ENCODE results near the gene LRRTM4. TPM values are rescaled to one million over a fixed set of nuclear protein-coding genes. Genes with fewer than 3 reads are reported as not detected.
"Not testable (repeated sequence)": the region's sequence is repeated elsewhere in the genome, so short reads cannot be mapped to it uniquely, and the experiment has no call there.

The LRRTM4 gene
- total RNA-seq, 2 donors from 2014 or later = not detected

GRCh38 chr2:77169426-77169825, 352.8 kb downstream of the LRRTM4 start:
- ATAC-seq = no peak
- Mint-ChIP-seq H3K4me3 (no peak overlapping the region), H3K27ac (no peak overlapping the region), H3K27me3 (no peaks in the 10 kb centered on the region), H3K4me1 (no peaks in the 10 kb centered on the region), H3K36me3 (ENCODE audit: low read depth) (no peaks in the 10 kb centered on the region)
- H3K9me3 ChIP-seq (ENCODE audit: control insufficient read depth, low read length, poor library complexity, severe bottlenecking) = no peaks in the 10 kb centered on the region
- DNase-seq = no peak

- not testable (repeated sequence) for H3K27me3 Mint-ChIP-seq; ATAC-seq; H3K4me1 Mint-ChIP-seq; H3K9me3 ChIP-seq (ENCODE audit: control insufficient read depth, low read length, poor library complexity, severe bottlenecking); H3K36me3 Mint-ChIP-seq (ENCODE audit: low read depth); H3K27ac Mint-ChIP-seq; DNase-seq; H3K4me3 Mint-ChIP-seq
Observed at GRCh38 chr2:77164021-77164420, 358.2 kb downstream of the LRRTM4 start.

GRCh38 chr2:77161009-77161408, 361.2 kb downstream of the LRRTM4 start:
- no peak overlapping the region for H3K4me3 Mint-ChIP-seq

GRCh38 chr2:77156599-77156998, 365.6 kb downstream of the LRRTM4 start:
- H3K27ac Mint-ChIP-seq = no peak overlapping the region
- DNase-seq = no peak
- ATAC-seq = no peak
- peaks cover 4% of the 10 kb centered on the region for H3K9me3 ChIP-seq (ENCODE audit: control insufficient read depth, low read length, poor library complexity, severe bottlenecking)
- no peaks in the 10 kb centered on the region for H3K4me1 Mint-ChIP-seq
- H3K4me3 Mint-ChIP-seq = no peak overlapping the region
- H3K36me3 Mint-ChIP-seq (ENCODE audit: low read depth) = no peaks in the 10 kb centered on the region
- no peaks in the 10 kb centered on the region for H3K27me3 Mint-ChIP-seq

More at GRCh38 chr2:77161009-77161408, 361.2 kb downstream of the LRRTM4 start:
- no peak overlapping the region for H3K27ac Mint-ChIP-seq
- no peaks in the 10 kb centered on the region for H3K4me1 Mint-ChIP-seq
- H3K9me3 ChIP-seq (ENCODE audit: control insufficient read depth, low read length, poor library complexity, severe bottlenecking) = peaks cover 4% of the 10 kb centered on the region
- no peak for ATAC-seq
- H3K27me3 Mint-ChIP-seq = no peaks in the 10 kb centered on the region
- DNase-seq = no peak
- no peaks in the 10 kb centered on the region for H3K36me3 Mint-ChIP-seq (ENCODE audit: low read depth)

GRCh38 chr2:77155511-77155910, 366.7 kb downstream of the LRRTM4 start:
- peaks cover 4% of the 10 kb centered on the region for H3K9me3 ChIP-seq (ENCODE audit: control insufficient read depth, low read length, poor library complexity, severe bottlenecking)
- ATAC-seq = no peak
- Mint-ChIP-seq H3K4me1 (no peaks in the 10 kb centered on the region), H3K36me3 (ENCODE audit: low read depth) (no peaks in the 10 kb centered on the region), H3K27ac (no peak overlapping the region), H3K4me3 (no peak overlapping the region), H3K27me3 (no peaks in the 10 kb centered on the region)
- no peak for DNase-seq

- no peak overlapping the region for H3K27ac Mint-ChIP-seq
- H3K27me3 Mint-ChIP-seq = no peaks in the 10 kb centered on the region
- no peak overlapping the region for H3K4me3 Mint-ChIP-seq
- DNase-seq (no peak), ATAC-seq (no peak)
- H3K9me3 ChIP-seq (ENCODE audit: control insufficient read depth, low read length, poor library complexity, severe bottlenecking) = no peaks in the 10 kb centered on the region
- no peaks in the 10 kb centered on the region for H3K4me1 Mint-ChIP-seq
- no peaks in the 10 kb centered on the region for H3K36me3 Mint-ChIP-seq (ENCODE audit: low read depth)
Observed at GRCh38 chr2:77149565-77149964, 372.6 kb downstream of the LRRTM4 start.

- DNase-seq (no peak), ATAC-seq (no peak)
- Mint-ChIP-seq H3K4me1 (no peaks in the 10 kb centered on the region), H3K36me3 (ENCODE audit: low read depth) (no peaks in the 10 kb centered on the region), H3K27ac (no peak overlapping the region), H3K27me3 (no peaks in the 10 kb centered on the region), H3K4me3 (no peak overlapping the region)
- no peaks in the 10 kb centered on the region for H3K9me3 ChIP-seq (ENCODE audit: control insufficient read depth, low read length, poor library complexity, severe bottlenecking)
Observed at GRCh38 chr2:77147153-77147552, 375.0 kb downstream of the LRRTM4 start.

GRCh38 chr2:77144772-77145171, 377.4 kb downstream of the LRRTM4 start:
- Mint-ChIP-seq H3K4me3 (no peak overlapping the region), H3K27ac (no peak overlapping the region), H3K36me3 (ENCODE audit: low read depth) (no peaks in the 10 kb centered on the region), H3K4me1 (no peaks in the 10 kb centered on the region), H3K27me3 (no peaks in the 10 kb centered on the region)
- no peaks in the 10 kb centered on the region for H3K9me3 ChIP-seq (ENCODE audit: control insufficient read depth, low read length, poor library complexity, severe bottlenecking)
- DNase-seq = no peak
- no peak for ATAC-seq

- H3K27ac Mint-ChIP-seq = no peak overlapping the region
- no peaks in the 10 kb centered on the region for H3K36me3 Mint-ChIP-seq (ENCODE audit: low read depth)
- no peak overlapping the region for H3K4me3 Mint-ChIP-seq
- DNase-seq = no peak
- H3K9me3 ChIP-seq (ENCODE audit: control insufficient read depth, low read length, poor library complexity, severe bottlenecking) = no peaks in the 10 kb centered on the region
- H3K27me3 Mint-ChIP-seq = no peaks in the 10 kb centered on the region
- no peaks in the 10 kb centered on the region for H3K4me1 Mint-ChIP-seq
- ATAC-seq = no peak
Observed at GRCh38 chr2:77142141-77142540, 380.0 kb downstream of the LRRTM4 start.

- H3K4me1 Mint-ChIP-seq; H3K36me3 Mint-ChIP-seq (ENCODE audit: low read depth); H3K27ac Mint-ChIP-seq; H3K9me3 ChIP-seq (ENCODE audit: control insufficient read depth, low read length, poor library complexity, severe bottlenecking); H3K27me3 Mint-ChIP-seq; DNase-seq; ATAC-seq; H3K4me3 Mint-ChIP-seq: not testable (repeated sequence)
Observed at GRCh38 chr2:77128479-77128878, 393.7 kb downstream of the LRRTM4 start.

- Mint-ChIP-seq H3K36me3 (ENCODE audit: low read depth) (no peaks in the 10 kb centered on the region), H3K4me3 (no peak overlapping the region), H3K27ac (no peak overlapping the region), H3K4me1 (no peaks in the 10 kb centered on the region), H3K27me3 (no peaks in the 10 kb centered on the region)
- DNase-seq = no peak
- peaks cover 3% of the 10 kb centered on the region for H3K9me3 ChIP-seq (ENCODE audit: control insufficient read depth, low read length, poor library complexity, severe bottlenecking)
- ATAC-seq = no peak
Observed at GRCh38 chr2:77127345-77127744, 394.8 kb downstream of the LRRTM4 start.

GRCh38 chr2:77121518-77121917, 400.7 kb downstream of the LRRTM4 start:
- no peaks in the 10 kb centered on the region for H3K9me3 ChIP-seq (ENCODE audit: control insufficient read depth, low read length, poor library complexity, severe bottlenecking)
- Mint-ChIP-seq H3K27ac (no peak overlapping the region), H3K4me3 (no peak overlapping the region), H3K27me3 (no peaks in the 10 kb centered on the region), H3K4me1 (no peaks in the 10 kb centered on the region), H3K36me3 (ENCODE audit: low read depth) (no peaks in the 10 kb centered on the region)
- no peak for ATAC-seq
- DNase-seq = no peak

GRCh38 chr2:77119333-77119732, 402.8 kb downstream of the LRRTM4 start:
- no peak overlapping the region for H3K27ac Mint-ChIP-seq
- no peaks in the 10 kb centered on the region for H3K4me1 Mint-ChIP-seq
- no peaks in the 10 kb centered on the region for H3K36me3 Mint-ChIP-seq (ENCODE audit: low read depth)
- no peaks in the 10 kb centered on the region for H3K27me3 Mint-ChIP-seq
- ATAC-seq (no peak), DNase-seq (no peak)
- H3K9me3 ChIP-seq (ENCODE audit: control insufficient read depth, low read length, poor library complexity, severe bottlenecking) = no peaks in the 10 kb centered on the region
- no peak overlapping the region for H3K4me3 Mint-ChIP-seq

- Mint-ChIP-seq H3K27ac (no peak overlapping the region), H3K27me3 (no peaks in the 10 kb centered on the region), H3K36me3 (ENCODE audit: low read depth) (no peaks in the 10 kb centered on the region), H3K4me1 (no peaks in the 10 kb centered on the region), H3K4me3 (no peak overlapping the region)
- ATAC-seq (no peak), DNase-seq (no peak)
- no peaks in the 10 kb centered on the region for H3K9me3 ChIP-seq (ENCODE audit: control insufficient read depth, low read length, poor library complexity, severe bottlenecking)
Observed at GRCh38 chr2:77108915-77109314, 413.3 kb downstream of the LRRTM4 start.

GRCh38 chr2:77105008-77105407, 417.2 kb downstream of the LRRTM4 start:
- H3K27ac Mint-ChIP-seq = no peak overlapping the region
- H3K36me3 Mint-ChIP-seq (ENCODE audit: low read depth) = no peaks in the 10 kb centered on the region
- ATAC-seq = no peak
- H3K4me3 Mint-ChIP-seq = no peak overlapping the region
- H3K27me3 Mint-ChIP-seq = no peaks in the 10 kb centered on the region
- no peaks in the 10 kb centered on the region for H3K9me3 ChIP-seq (ENCODE audit: control insufficient read depth, low read length, poor library complexity, severe bottlenecking)
- no peak for DNase-seq
- no peaks in the 10 kb centered on the region for H3K4me1 Mint-ChIP-seq

Data from T-helper 17 cell (primary cell).